Activated CD4-positive, CD25-positive, alpha-beta regulatory T cell treated with anti-CD3 and anti-CD28 coated beads, Interleukin-2, amount 50 U/mL, for 24 hours (primary cell): ENCODE results near the gene SPAG7.

Source experiments
- ATAC-seq, 2 donors: fragments of 150-1000 bp; cut with Tn5 transposase; one replicate each; pipeline ENCODE4 v1.10.0; 2021; ENCODE audit warnings: mild to moderate bottlenecking in 1 of 2, moderate library complexity in 1 of 2

Gene SPAG7

GRCh38 chr17:4967539-4968485 is at the start of gene SPAG7:
TSS of gene SPAG7 (minus strand) at chr17:4967817. CDS start at chr17:4967804, 13 bp downstream.
- peak; percentile 50 to 55 for ATAC-seq

- ATAC-seq, result no peak
Measured at GRCh38 chr17:5014357-5014756, 46.7 kb upstream of the SPAG7 start.

- peak; percentile 55 to 76 for ATAC-seq
Measured at GRCh38 chr17:5011928-5012327, 44.3 kb upstream of the SPAG7 start.

- no peak for ATAC-seq
Measured at GRCh38 chr17:5003214-5003867, 35.7 kb upstream of the SPAG7 start.

- ATAC-seq, result no peak
Measured at GRCh38 chr17:5002121-5002788, 34.6 kb upstream of the SPAG7 start.

- ATAC-seq, result no peak
Measured at GRCh38 chr17:5000237-5000639, 32.6 kb upstream of the SPAG7 start.

GRCh38 chr17:4999430-5000093 is 31.9 kb upstream of the SPAG7 start:
- ATAC-seq, result no peak

GRCh38 chr17:4998732-4999429 is 31.3 kb upstream of the SPAG7 start:
- no peak for ATAC-seq

GRCh38 chr17:4998027-4998731 is 30.6 kb upstream of the SPAG7 start:
- peak; percentile 1 to 4 for ATAC-seq

GRCh38 chr17:4997302-4998026 is 29.8 kb upstream of the SPAG7 start, which contains the start of the genes INCA1 and KIF1C:
TSS of gene INCA1 (minus strand) at chr17:4997522. CDS start at chr17:4994437, 3,085 bp downstream.
TSS of gene KIF1C (plus strand) at chr17:4997950. CDS start at chr17:5000247, 2,297 bp downstream.
- peak; percentile 93 to 95 for ATAC-seq

GRCh38 chr17:4994081-4994595 is 26.5 kb upstream of the SPAG7 start:
- ATAC-seq, result no peak

GRCh38 chr17:4987767-4988567 is 20.4 kb upstream of the SPAG7 start:
- peak in 1 of 2 donors; percentile 8 for ATAC-seq

- ATAC-seq, result peak; percentile 93 to 94
Measured at GRCh38 chr17:4986951-4987766, 19.5 kb upstream of the SPAG7 start, which contains the start of gene CAMTA2. TSS of gene CAMTA2 (minus strand) at chr17:4987675. CDS start at chr17:4986222, 1,453 bp downstream.

GRCh38 chr17:4986403-4986802 is 18.8 kb upstream of the SPAG7 start:
- no peak for ATAC-seq

- no peak for ATAC-seq
Measured at GRCh38 chr17:4982305-4982704, 14.7 kb upstream of the SPAG7 start.

- ATAC-seq, result peak; percentile 72 to 74
Measured at GRCh38 chr17:4980644-4981216, 13.1 kb upstream of the SPAG7 start.

GRCh38 chr17:4978726-4979125 is 11.1 kb upstream of the SPAG7 start:
- ATAC-seq, result no peak
